ENCODE measurements around the gene DNAH1. TPM values are rescaled to one million over a fixed set of nuclear protein-coding genes. Genes with fewer than 3 reads are reported as not detected.

The DNAH1 gene
- total RNA-seq, 3 donors from 2014 or later = 7.5 to 11.5 (median 10.8) TPM

- Histone ChIP-seq H3K9me3 (no peaks in the 10 kb centered on the region), H3K4me3 (no peak overlapping the region), H3K27ac (no peak overlapping the region), H3K4me1 (no peaks in the 10 kb centered on the region), H3K36me3 (peaks cover 7% of the 10 kb centered on the region), H3K27me3 (no peaks in the 10 kb centered on the region)
- TF ChIP-seq, protein P1, sequence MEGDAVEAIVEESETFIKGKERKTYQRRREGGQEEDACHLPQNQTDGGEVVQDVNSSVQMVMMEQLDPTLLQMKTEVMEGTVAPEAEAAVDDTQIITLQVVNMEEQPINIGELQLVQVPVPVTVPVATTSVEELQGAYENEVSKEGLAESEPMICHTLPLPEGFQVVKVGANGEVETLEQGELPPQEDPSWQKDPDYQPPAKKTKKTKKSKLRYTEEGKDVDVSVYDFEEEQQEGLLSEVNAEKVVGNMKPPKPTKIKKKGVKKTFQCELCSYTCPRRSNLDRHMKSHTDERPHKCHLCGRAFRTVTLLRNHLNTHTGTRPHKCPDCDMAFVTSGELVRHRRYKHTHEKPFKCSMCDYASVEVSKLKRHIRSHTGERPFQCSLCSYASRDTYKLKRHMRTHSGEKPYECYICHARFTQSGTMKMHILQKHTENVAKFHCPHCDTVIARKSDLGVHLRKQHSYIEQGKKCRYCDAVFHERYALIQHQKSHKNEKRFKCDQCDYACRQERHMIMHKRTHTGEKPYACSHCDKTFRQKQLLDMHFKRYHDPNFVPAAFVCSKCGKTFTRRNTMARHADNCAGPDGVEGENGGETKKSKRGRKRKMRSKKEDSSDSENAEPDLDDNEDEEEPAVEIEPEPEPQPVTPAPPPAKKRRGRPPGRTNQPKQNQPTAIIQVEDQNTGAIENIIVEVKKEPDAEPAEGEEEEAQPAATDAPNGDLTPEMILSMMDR (IDR thresholded peaks at IDR 0.05) = no peak
- TF ChIP-seq POLR2A (IDR thresholded peaks at IDR 0.05) (no peak), POLR2AphosphoS5 (IDR thresholded peaks at IDR 0.05) (no peak)
- no peak for DNase-seq (ENCODE audit: low spot score in 2 of 2)
- intact Hi-C loops (cut with DNase I; ENCODE audit: low total_unique reads) = no loop called here
Observed at GRCh38 chr3:52398670-52399081, 82.6 kb downstream of the DNAH1 start.

DNA sequence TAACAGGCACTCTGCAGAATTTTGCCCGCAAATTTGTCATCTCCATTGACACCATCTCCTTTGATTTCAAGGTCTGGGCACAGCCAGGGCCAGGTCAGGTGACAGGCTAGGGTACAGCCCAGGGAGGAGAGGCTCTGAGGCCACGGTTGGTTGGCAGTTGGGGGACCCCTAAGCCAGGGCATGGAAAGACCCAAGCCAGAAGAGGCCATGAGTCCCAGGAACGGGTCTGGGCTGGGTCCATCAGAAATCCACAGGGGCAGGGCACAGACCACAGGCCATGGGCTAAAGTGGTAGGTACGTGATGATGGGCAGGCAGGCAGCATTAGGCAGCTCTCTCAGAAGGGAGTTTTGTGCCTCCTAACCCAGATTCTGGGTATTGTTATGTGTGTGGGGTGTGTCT is 83.0 kb downstream of the DNAH1 start:
- intact Hi-C loops (cut with DNase I; ENCODE audit: low total_unique reads) = no loop called here
- Histone ChIP-seq H3K9me3 (no peaks in the 10 kb centered on the region), H3K27me3 (no peaks in the 10 kb centered on the region), H3K36me3 (peaks cover 7% of the 10 kb centered on the region), H3K27ac (no peak overlapping the region), H3K4me1 (no peaks in the 10 kb centered on the region), H3K4me3 (no peak overlapping the region)
- no peak for TF ChIP-seq POLR2A (IDR thresholded peaks at IDR 0.05)
- TF ChIP-seq, protein P1 (IDR thresholded peaks at IDR 0.05) = no peak
- no peak for TF ChIP-seq POLR2AphosphoS5 (IDR thresholded peaks at IDR 0.05)
- DNase-seq (ENCODE audit: low spot score in 2 of 2) = no peak

- H3K4me1 ChIP-seq = no peaks in the 10 kb centered on the region
- peaks cover 7% of the 10 kb centered on the region for H3K36me3 ChIP-seq
- no peak for DNase-seq (ENCODE audit: low spot score in 2 of 2)
- H3K9me3 ChIP-seq = no peaks in the 10 kb centered on the region
- no peak overlapping the region for H3K27ac ChIP-seq
- TF ChIP-seq, protein P1 (IDR thresholded peaks at IDR 0.05) = no peak
- no peak for TF ChIP-seq POLR2A (IDR thresholded peaks at IDR 0.05)
- H3K4me3 ChIP-seq = no peak overlapping the region
- intact Hi-C loops (cut with DNase I; ENCODE audit: low total_unique reads) = no loop called here
- no peaks in the 10 kb centered on the region for H3K27me3 ChIP-seq
Observed at GRCh38 chr3:52399593-52399992, 83.5 kb downstream of the DNAH1 start.

DNA sequence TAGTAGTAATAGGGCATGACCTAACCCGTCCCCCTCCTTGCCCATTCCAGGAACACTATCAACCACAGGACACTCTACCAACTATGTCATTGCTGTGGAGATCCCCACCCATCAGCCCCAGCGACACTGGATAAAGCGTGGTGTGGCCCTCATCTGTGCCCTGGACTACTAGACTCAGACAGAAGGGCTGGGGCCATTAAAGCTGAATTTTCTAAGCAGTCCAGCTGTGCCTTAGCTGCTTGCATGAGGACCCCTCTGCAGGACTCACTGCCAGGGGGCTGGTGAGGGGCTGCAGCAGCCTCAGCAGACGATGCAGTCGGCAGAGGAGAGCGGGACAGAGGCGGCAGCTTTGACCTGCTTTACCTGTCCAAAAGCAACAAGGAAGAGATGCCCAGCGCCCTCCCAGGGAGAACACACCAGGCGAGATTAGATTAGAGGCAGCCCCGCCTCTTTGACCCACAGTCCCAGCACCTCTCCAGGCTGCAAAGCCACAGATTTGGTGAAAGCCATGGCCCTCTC is 84.2 kb downstream of the DNAH1 start:
- TF ChIP-seq POLR2A (IDR thresholded peaks at IDR 0.05) (no peak), POLR2AphosphoS5 (IDR thresholded peaks at IDR 0.05) (no peak)
- TF ChIP-seq, protein P1 (IDR thresholded peaks at IDR 0.05) = no peak
- no peak overlapping the region for H3K27ac ChIP-seq
- no peaks in the 10 kb centered on the region for H3K9me3 ChIP-seq
- H3K27me3 ChIP-seq = no peaks in the 10 kb centered on the region
- H3K4me1 ChIP-seq = no peaks in the 10 kb centered on the region
- intact Hi-C loops (cut with DNase I; ENCODE audit: low total_unique reads) = no loop called here
- no peak overlapping the region for H3K4me3 ChIP-seq
- no peak for DNase-seq (ENCODE audit: low spot score in 2 of 2)
- peaks cover 7% of the 10 kb centered on the region for H3K36me3 ChIP-seq

- no peak for DNase-seq (ENCODE audit: low spot score in 2 of 2)
- Histone ChIP-seq H3K4me1 (no peaks in the 10 kb centered on the region), H3K27ac (no peak overlapping the region), H3K9me3 (no peaks in the 10 kb centered on the region), H3K27me3 (no peaks in the 10 kb centered on the region), H3K36me3 (peaks cover 7% of the 10 kb centered on the region), H3K4me3 (no peak overlapping the region)
- TF ChIP-seq POLR2AphosphoS5 (IDR thresholded peaks at IDR 0.05) (no peak), POLR2A (IDR thresholded peaks at IDR 0.05) (no peak)
- TF ChIP-seq, protein P1 (IDR thresholded peaks at IDR 0.05) = no peak
- intact Hi-C loops (cut with DNase I; ENCODE audit: low total_unique reads) = no loop called here
Observed at GRCh38 chr3:52401021-52401420, 84.9 kb downstream of the DNAH1 start.
